Measurements from ENCODE around the gene PCDHA7.
"Not testable (repeated sequence)": the region's sequence is repeated elsewhere in the genome, so short reads cannot be mapped to it uniquely, and the experiment has no call there.

PCDHA7 gene

DNA sequence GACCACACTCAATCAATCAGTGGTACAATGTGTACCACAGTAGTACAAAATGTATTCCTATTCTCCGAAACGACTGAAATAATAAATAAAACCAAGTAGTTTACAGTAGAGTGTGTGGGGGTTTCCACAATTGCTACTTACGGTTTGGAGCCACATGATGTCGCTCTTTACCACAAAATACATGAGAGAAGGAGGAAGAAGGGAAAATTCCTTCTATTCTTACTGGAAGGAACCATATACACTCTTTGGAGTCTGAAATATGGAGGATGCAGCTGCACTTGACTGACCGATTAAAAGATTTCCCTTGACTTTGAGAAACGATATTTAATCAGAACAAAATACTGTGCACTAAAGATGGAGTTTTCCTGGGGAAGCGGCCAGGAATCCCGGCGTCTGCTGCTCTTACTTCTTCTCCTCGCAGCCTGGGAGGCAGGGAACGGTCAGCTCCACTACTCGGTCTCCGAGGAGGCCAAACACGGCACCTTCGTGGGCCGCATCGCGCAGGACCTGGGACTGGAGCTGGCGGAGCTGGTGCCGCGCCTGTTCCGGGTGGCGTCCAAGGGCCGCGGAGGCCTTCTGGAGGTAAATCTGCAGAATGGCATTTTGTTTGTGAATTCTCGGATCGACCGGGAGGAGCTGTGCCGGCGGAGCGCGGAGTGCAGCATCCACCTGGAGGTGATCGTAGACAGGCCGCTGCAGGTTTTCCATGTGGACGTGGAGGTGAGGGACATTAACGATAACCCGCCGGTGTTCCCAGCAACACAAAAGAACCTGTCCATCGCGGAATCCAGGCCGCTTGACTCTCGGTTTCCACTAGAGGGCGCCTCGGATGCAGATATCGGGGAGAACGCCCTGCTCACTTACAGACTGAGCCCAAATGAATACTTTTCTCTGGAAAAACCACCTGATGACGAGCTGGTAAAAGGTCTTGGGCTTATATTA, 27.0 kb upstream of the PCDHA7 start, which contains the start of gene PCDHA4:
PCDHA4 (plus strand) TSS at position 235 of the 942 bp plus-strand sequence.
- ATAC-seq = no peak
- H3K27ac Mint-ChIP-seq = no peak within 1 kb of the TSS
- no peaks in the 10 kb centered on the region for H3K36me3 Mint-ChIP-seq
- H3K4me3 Mint-ChIP-seq = no peak within 1 kb of the TSS
- H3K4me1 Mint-ChIP-seq = no peaks in the 10 kb centered on the region
- peaks cover 7% of the 10 kb centered on the region for H3K9me3 Mint-ChIP-seq
- peaks cover 9% of the 10 kb centered on the region for H3K27me3 Mint-ChIP-seq

DNA sequence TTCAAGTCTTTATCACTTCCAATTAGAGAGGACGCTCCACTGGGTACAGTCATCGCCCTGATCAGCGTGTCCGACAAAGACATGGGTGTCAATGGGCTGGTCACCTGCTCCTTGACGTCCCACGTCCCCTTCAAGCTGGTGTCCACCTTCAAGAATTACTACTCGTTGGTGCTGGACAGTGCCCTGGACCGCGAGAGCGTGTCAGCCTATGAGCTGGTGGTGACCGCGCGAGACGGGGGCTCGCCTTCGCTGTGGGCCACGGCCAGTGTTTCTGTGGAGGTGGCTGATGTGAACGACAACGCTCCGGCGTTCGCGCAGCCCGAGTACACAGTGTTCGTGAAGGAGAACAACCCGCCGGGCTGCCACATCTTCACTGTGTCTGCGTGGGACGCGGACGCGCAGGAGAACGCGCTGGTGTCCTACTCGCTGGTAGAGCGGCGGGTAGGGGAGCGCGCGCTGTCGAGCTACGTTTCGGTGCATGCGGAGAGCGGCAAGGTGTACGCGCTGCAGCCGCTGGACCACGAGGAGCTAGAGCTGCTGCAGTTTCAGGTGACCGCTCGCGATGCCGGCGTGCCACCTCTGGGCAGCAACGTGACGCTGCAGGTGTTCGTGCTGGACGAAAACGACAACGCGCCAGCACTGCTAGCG, 25.7 kb upstream of the PCDHA7 start:
- not testable (repeated sequence) for H3K36me3 Mint-ChIP-seq, ATAC-seq, H3K27me3 Mint-ChIP-seq, H3K4me1 Mint-ChIP-seq, H3K4me3 Mint-ChIP-seq, H3K27ac Mint-ChIP-seq
- peaks cover 11% of the 10 kb centered on the region for H3K9me3 Mint-ChIP-seq

DNA sequence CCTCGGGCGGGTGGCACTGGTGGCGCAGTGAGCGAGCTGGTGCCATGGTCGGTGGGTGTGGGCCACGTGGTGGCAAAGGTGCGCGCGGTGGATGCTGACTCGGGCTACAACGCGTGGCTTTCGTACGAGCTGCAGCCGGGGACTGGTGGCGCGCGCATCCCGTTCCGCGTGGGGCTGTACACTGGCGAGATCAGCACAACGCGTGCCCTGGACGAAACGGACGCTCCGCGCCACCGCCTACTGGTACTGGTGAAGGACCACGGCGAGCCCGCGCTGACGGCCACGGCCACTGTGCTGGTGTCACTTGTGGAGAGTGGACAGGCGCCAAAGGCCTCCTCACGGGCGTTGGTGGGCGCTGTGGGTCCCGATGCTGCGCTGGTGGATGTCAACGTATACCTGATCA, 25.2 kb upstream of the PCDHA7 start:
- Mint-ChIP-seq H3K9me3 (peaks cover 9% of the 10 kb centered on the region), H3K27me3 (peaks cover 9% of the 10 kb centered on the region), H3K36me3 (no peaks in the 10 kb centered on the region), H3K4me1 (no peaks in the 10 kb centered on the region), H3K4me3 (no peak overlapping the region), H3K27ac (no peak overlapping the region)
- ATAC-seq = no peak

DNA sequence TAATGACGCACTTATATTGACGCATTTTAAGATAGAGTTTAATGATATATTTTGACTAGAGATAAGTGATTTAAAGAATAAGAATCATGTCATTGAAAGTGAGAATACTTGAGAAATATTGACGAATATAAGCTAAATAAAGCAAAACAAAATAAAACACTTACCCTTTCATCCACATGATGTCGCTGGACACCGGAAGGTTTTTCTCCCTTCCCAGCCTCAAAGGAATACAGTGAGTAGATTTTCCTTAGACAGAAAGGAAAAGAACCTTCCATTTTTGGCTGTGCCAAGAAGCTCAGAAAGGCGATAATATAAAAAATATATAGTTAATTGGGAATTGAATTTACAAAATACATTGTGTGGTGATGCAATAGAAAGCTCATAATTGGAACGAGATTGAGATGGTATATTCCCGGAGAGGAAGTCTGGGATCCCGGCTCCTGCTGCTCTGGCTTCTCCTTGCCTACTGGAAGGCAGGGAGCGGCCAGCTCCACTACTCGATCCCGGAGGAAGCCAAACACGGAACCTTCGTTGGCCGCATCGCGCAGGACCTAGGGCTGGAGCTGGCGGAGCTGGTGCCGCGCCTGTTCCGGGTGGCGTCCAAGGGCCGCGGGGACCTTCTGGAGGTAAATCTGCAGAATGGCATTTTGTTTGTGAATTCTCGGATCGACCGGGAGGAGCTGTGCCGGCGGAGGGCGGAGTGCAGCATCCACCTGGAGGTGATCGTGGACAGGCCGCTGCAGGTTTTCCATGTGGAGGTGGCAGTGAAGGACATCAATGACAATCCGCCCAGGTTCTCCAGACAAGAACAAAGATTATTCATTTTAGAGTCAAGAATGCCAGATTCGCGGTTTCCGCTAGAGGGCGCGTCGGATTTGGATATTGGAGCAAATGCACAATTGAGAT, 12.4 kb upstream of the PCDHA7 start, which contains the start of gene PCDHA5:
PCDHA5 (plus strand) TSS at position 239 of the 906 bp plus-strand sequence.
- H3K9me3 Mint-ChIP-seq = peaks cover 1% of the 10 kb centered on the region
- H3K4me1 Mint-ChIP-seq = no peaks in the 10 kb centered on the region
- ATAC-seq = no peak
- H3K4me3 Mint-ChIP-seq = no peak within 1 kb of the TSS
- peaks cover 15% of the 10 kb centered on the region for H3K27me3 Mint-ChIP-seq
- no peak within 1 kb of the TSS for H3K27ac Mint-ChIP-seq
- no peaks in the 10 kb centered on the region for H3K36me3 Mint-ChIP-seq

DNA sequence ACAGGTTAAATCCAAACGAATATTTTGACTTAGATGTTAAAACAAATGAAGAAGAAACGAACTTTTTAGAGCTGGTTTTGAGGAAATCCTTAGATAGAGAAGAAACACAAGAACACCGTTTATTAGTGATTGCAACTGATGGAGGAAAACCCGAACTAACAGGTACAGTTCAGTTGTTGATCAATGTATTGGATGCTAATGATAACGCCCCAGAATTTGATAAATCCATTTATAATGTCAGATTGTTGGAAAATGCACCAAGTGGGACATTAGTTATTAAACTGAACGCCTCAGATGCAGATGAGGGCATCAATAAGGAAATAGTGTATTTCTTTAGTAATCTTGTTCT, 11.8 kb upstream of the PCDHA7 start:
- no peak overlapping the region for H3K4me3 Mint-ChIP-seq
- ATAC-seq = no peak
- peaks cover 3% of the 10 kb centered on the region for H3K9me3 Mint-ChIP-seq
- no peak overlapping the region for H3K27ac Mint-ChIP-seq
- H3K27me3 Mint-ChIP-seq = peaks cover 22% of the 10 kb centered on the region
- no peaks in the 10 kb centered on the region for H3K36me3 Mint-ChIP-seq
- H3K4me1 Mint-ChIP-seq = no peaks in the 10 kb centered on the region

DNA sequence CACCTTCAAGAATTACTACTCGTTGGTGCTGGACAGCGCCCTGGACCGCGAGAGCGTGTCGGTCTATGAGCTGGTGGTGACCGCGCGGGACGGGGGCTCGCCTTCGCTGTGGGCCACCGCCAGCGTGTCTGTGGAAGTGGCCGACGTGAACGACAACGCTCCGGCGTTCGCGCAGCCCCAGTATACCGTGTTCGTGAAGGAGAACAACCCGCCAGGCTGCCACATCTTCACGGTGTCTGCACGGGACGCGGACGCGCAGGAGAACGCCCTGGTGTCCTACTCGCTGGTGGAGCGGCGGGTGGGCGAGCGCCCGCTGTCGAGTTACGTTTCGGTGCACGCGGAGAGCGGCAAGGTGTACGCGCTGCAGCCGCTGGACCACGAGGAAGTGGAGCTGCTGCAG, 11.1 kb upstream of the PCDHA7 start:
- not testable (repeated sequence) for ATAC-seq, H3K4me3 Mint-ChIP-seq, H3K9me3 Mint-ChIP-seq, H3K27ac Mint-ChIP-seq, H3K4me1 Mint-ChIP-seq, H3K36me3 Mint-ChIP-seq
- H3K27me3 Mint-ChIP-seq = peaks cover 19% of the 10 kb centered on the region

DNA sequence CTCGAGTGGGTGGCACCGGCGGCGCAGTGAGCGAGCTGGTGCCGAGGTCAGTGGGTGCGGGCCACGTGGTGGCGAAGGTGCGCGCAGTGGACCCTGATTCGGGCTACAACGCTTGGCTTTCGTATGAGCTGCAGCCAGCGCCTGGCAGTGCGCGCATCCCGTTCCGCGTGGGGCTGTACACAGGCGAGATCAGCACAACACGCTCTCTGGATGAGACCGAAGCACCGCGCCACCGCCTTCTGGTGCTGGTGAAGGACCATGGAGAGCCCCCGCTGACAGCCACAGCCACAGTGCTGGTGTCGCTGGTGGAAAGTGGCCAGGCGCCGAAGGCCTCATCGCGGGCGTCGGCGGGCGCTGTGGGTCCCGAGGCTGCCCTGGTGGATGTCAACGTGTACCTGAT, 10.6 kb upstream of the PCDHA7 start:
- peaks cover 3% of the 10 kb centered on the region for H3K9me3 Mint-ChIP-seq
- no peaks in the 10 kb centered on the region for H3K36me3 Mint-ChIP-seq
- peaks cover 15% of the 10 kb centered on the region for H3K27me3 Mint-ChIP-seq

DNA sequence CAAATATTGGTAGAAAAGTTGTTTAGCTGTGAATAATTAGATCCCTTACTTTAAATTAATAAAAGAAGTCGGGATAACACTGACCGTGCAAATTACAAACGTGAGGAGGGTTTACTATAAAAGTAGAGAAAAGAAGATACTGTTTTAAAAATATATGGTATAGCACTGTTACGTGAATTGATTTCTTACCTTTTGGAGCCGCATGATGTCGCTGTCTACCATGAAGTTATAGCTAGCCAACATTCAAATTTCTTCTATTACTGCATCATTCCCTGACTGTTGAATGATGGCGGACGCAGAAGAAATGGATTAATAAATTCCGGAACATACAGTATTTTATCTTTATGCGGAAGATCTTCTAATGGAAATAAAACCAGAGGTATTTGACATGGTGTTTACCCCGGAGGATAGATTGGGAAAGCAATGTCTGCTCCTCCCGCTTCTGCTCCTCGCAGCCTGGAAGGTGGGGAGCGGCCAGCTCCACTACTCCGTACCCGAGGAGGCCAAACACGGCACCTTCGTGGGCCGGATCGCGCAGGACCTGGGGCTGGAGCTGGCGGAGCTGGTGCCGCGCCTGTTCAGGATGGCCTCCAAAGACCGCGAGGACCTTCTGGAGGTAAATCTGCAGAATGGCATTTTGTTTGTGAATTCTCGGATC, 6.2 kb upstream of the PCDHA7 start, which contains the start of gene PCDHA6:
PCDHA6 (plus strand) TSS at position 257 of the 658 bp plus-strand sequence; CDS start at position 389, 132 bp downstream.
- no peak for ATAC-seq
- no peaks in the 10 kb centered on the region for H3K36me3 Mint-ChIP-seq
- H3K9me3 Mint-ChIP-seq = peaks cover 7% of the 10 kb centered on the region
- no peak within 1 kb of the TSS for H3K4me3 Mint-ChIP-seq
- no peaks in the 10 kb centered on the region for H3K4me1 Mint-ChIP-seq
- H3K27ac Mint-ChIP-seq = no peak within 1 kb of the TSS
- peaks cover 22% of the 10 kb centered on the region for H3K27me3 Mint-ChIP-seq

More for the DNA sequence above, 10.6 kb upstream of the PCDHA7 start:
- no peak overlapping the region for H3K4me3 Mint-ChIP-seq
- H3K4me1 Mint-ChIP-seq = no peaks in the 10 kb centered on the region
- H3K27ac Mint-ChIP-seq = no peak overlapping the region
- ATAC-seq = no peak

DNA sequence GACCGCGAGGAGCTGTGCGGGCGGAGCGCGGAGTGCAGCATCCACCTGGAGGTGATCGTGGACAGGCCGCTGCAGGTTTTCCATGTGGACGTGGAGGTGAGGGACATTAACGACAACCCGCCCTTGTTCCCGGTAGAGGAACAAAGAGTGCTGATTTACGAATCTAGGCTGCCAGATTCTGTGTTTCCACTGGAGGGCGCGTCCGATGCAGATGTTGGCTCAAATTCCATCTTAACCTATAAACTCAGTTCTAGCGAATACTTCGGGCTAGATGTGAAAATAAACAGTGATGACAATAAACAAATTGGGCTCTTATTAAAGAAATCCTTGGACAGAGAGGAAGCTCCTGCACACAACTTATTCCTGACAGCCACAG, 5.7 kb upstream of the PCDHA7 start:
- no peak overlapping the region for H3K27ac Mint-ChIP-seq
- peaks cover 9% of the 10 kb centered on the region for H3K9me3 Mint-ChIP-seq
- H3K4me1 Mint-ChIP-seq = no peaks in the 10 kb centered on the region
- H3K4me3 Mint-ChIP-seq = no peak overlapping the region
- H3K27me3 Mint-ChIP-seq = peaks cover 27% of the 10 kb centered on the region
- ATAC-seq = no peak
- H3K36me3 Mint-ChIP-seq = no peaks in the 10 kb centered on the region

DNA sequence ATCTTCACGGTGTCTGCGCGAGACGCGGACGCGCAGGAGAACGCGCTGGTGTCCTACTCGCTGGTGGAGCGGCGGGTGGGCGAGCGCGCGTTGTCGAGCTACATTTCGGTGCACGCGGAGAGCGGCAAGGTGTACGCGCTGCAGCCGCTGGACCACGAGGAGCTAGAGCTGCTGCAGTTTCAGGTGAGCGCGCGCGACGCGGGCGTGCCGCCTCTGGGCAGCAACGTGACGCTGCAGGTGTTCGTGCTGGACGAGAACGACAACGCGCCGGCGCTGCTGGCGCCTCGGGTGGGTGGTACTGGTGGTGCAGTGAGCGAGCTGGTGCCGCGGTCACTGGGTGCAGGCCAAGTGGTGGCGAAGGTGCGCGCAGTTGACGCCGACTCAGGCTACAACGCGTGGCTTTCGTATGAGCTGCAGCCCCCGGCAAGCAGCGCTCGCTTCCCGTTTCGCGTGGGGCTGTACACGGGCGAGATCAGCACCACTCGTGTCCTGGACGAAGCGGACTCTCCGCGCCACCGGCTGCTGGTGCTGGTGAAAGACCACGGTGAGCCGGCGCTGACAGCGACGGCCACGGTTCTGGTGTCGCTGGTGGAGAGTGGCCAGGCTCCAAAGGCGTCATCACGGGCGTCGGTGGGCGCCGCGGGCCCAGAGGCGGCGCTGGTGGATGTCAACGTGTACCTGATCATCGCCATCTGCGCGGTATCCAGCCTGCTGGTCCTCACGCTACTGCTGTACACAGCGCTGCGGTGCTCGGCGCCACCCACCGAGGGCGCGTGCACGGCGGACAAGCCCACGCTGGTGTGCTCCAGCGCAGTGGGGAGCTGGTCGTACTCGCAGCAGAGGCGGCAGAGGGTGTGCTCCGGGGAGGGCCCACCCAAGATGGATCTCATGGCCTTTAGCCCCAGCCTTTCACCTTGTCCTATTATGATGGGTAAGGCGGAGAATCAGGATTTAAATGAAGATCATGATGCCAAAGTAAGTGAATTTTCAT, 4.3 kb upstream of the PCDHA7 start:
- not testable (repeated sequence) for H3K4me1 Mint-ChIP-seq, H3K27ac Mint-ChIP-seq, H3K4me3 Mint-ChIP-seq, H3K9me3 Mint-ChIP-seq, ATAC-seq, H3K36me3 Mint-ChIP-seq
- H3K27me3 Mint-ChIP-seq = peaks cover 27% of the 10 kb centered on the region

DNA sequence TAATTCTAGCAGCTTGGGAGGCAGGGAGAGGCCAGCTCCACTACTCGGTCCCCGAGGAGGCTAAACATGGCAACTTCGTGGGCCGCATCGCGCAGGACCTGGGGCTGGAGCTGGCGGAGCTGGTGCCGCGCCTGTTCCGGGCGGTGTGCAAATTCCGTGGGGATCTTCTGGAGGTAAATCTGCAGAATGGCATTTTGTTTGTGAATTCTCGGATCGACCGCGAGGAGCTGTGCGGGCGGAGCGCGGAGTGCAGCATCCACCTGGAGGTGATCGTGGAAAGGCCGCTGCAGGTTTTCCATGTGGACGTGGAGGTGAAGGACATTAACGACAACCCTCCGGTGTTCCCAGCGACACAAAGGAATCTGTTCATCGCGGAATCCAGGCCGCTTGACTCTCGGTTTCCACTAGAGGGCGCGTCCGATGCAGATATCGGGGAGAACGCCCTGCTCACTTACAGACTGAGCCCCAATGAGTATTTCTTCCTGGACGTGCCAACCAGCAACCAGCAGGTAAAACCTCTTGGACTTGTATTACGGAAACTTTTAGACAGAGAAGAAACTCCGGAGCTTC, 455 bp downstream of the PCDHA7 start:
- H3K36me3 Mint-ChIP-seq, H3K4me3 Mint-ChIP-seq, ATAC-seq, H3K4me1 Mint-ChIP-seq, H3K27ac Mint-ChIP-seq: not testable (repeated sequence)
- Mint-ChIP-seq H3K27me3 (peaks cover 24% of the 10 kb centered on the region), H3K9me3 (peaks cover 14% of the 10 kb centered on the region)

DNA sequence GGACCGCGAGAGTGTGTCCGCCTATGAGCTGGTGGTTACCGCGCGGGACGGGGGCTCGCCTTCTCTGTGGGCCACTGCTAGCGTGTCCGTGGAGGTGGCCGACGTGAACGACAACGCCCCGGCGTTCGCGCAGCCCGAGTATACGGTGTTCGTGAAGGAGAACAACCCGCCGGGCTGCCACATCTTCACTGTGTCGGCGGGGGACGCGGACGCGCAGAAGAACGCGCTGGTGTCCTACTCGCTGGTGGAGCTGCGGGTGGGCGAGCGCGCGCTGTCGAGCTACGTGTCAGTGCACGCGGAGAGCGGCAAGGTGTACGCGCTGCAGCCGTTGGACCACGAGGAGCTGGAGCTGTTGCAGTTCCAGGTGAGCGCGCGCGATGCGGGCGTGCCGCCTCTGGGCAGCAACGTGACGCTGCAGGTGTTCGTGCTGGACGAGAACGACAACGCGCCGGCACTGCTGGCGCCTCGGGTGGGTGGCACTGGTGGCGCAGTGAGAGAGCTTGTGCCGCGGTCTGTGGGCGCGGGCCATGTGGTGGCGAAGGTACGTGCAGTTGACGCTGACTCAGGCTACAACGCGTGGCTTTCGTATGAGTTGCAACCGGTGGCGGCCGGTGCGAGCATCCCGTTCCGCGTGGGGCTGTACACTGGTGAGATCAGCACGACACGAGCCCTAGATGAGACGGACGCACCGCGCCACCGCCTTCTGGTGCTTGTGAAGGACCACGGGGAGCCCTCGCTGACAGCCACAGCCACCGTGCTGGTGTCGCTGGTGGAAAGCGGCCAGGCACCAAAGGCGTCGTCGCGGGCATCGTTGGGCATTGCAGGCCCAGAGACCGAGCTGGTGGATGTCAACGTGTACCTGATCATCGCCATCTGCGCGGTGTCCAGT, 1.8 kb downstream of the PCDHA7 start:
- no peak overlapping the region for H3K4me3 Mint-ChIP-seq
- peaks cover 34% of the 10 kb centered on the region for H3K27me3 Mint-ChIP-seq
- H3K36me3 Mint-ChIP-seq = no peaks in the 10 kb centered on the region
- peaks cover 14% of the 10 kb centered on the region for H3K9me3 Mint-ChIP-seq
- ATAC-seq = no peak
- no peaks in the 10 kb centered on the region for H3K4me1 Mint-ChIP-seq
- H3K27ac Mint-ChIP-seq = no peak overlapping the region

Data from stimulated activated memory B cell treated with anti-CD40 and anti-IgM and Interleukin-4, amounts not matched to agents 10 μg/mL and 1 μg/mL and 100 μg/mL, for 72 hours (primary cell).